Esophagus muscularis mucosa (tissue), 4 donors: ENCODE data around the gene RHBDL3.

Experiments
- EP300 ChIP-seq: sonication (generic); formaldehyde crosslinking; IDR thresholded peaks from one replicate; pipeline ENCODE4 v1.6.1; 2017; ENCODE audit warnings: antibody characterized with exemption
- POLR2A ChIP-seq: fragments of 450-650 bp; IDR thresholded peaks from one replicate; pipeline ENCODE4 v1.6.1; 2017; ENCODE audit warnings: antibody characterized with exemption, moderate library complexity, mild to moderate bottlenecking, low read depth
- POLR2AphosphoS5 ChIP-seq, 2 donors: sonication (generic); formaldehyde crosslinking; IDR thresholded peaks; one replicate each; pipeline ENCODE4 v1.6.1; 2017; ENCODE audit warnings: antibody characterized with exemption in 2 of 2
- TF ChIP-seq, protein P1 (sequence below), 3 experiments: fragments of 200-600 bp in 2 of 3; fragments of 450-650 bp in 1 of 3; sonication (generic) in 2 of 3; IDR thresholded peaks; one replicate each; pipeline ENCODE4 v1.5.1; 2017 to 2019; ENCODE audit warnings: antibody characterized with exemption in 3 of 3, mild to moderate bottlenecking in 2 of 3, moderate library complexity in 1 of 3

GRCh38 chr17:32305049-32305448 is 39.4 kb downstream of the RHBDL3 start:
- TF ChIP-seq, protein P1, sequence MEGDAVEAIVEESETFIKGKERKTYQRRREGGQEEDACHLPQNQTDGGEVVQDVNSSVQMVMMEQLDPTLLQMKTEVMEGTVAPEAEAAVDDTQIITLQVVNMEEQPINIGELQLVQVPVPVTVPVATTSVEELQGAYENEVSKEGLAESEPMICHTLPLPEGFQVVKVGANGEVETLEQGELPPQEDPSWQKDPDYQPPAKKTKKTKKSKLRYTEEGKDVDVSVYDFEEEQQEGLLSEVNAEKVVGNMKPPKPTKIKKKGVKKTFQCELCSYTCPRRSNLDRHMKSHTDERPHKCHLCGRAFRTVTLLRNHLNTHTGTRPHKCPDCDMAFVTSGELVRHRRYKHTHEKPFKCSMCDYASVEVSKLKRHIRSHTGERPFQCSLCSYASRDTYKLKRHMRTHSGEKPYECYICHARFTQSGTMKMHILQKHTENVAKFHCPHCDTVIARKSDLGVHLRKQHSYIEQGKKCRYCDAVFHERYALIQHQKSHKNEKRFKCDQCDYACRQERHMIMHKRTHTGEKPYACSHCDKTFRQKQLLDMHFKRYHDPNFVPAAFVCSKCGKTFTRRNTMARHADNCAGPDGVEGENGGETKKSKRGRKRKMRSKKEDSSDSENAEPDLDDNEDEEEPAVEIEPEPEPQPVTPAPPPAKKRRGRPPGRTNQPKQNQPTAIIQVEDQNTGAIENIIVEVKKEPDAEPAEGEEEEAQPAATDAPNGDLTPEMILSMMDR (IDR thresholded peaks at IDR 0.05), result no peak
- no peak for TF ChIP-seq POLR2A
- TF ChIP-seq POLR2AphosphoS5 (IDR thresholded peaks at IDR 0.05), result no peak
- TF ChIP-seq EP300, result no peak
